Epithelial cell of proximal tubule (primary cell): ENCODE data around the gene ZKSCAN5. TPM values are rescaled to one million over a fixed set of nuclear protein-coding genes. Genes with fewer than 3 reads are reported as not detected.

Experiments
- DNase-seq: peaks from one replicate; pipeline ENCODE4 v3.0.0-alpha.2; 2011; ENCODE audit warnings: low read depth
- H3K4me3 ChIP-seq: 2 replicates; pipeline ENCODE4 v1.5.1; 2011; ENCODE audit warnings: low read depth, mild to moderate bottlenecking, low read length
- total RNA-seq: library from RNA; depleted of rRNA; stranded (reverse); fragments of >200 nt; gene quantifications from 2 replicates; pipeline ENCODE4 v1.2.3, GENCODE V29; 2015
- TF ChIP-seq, protein P1 (sequence below): conservative IDR thresholded peaks from 2 replicates; pipeline ENCODE4 v1.5.1; 2012; ENCODE audit warnings: low read depth, mild to moderate bottlenecking, low read length

ZKSCAN5 gene
- total RNA-seq, 1 donor from 2014 or later: 8.2 TPM

DNA sequence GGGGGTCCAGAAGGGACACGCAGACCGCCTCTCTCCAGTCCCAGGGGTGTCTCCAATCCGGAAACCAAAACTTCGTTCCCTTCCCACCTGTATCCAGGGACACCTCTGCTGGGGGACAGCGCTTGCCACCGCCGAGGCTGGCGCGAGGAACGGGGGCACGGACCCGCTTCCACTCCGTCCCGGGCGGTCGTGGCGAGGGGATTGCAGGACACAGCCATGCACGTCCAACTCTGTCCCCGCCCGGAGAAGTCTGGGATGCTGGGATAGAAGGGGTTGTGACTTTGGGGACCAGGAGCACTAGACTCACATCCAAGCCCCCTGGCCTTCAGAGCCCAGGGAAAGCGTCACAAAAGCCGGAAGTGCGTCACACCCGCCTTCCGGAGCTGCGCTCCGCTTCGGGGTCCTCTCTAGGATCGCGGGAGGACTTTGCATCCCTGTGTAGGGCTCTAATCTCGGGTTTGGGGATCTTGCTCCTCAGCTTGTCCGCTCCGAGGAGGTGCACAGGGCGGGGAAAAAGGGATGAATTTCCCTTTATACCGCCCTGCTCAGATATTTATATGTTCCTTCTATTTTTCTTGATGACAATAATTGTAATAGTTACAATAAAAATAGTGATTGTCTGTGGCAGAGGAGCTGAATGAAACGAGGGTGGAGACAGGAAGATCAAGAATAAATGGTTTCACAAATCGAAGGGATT, 47.5 kb downstream of the ZKSCAN5 start, which contains the start of gene FAM200A:
TSS of gene FAM200A (minus strand) at position 348 of the 697 bp plus-strand sequence. CDS start 3,707 bp downstream, outside the sequence.
- peak within 1 kb of the TSS; percentile 74 for H3K4me3 ChIP-seq
- peak; percentile 60 for DNase-seq
- TF ChIP-seq, protein P1, sequence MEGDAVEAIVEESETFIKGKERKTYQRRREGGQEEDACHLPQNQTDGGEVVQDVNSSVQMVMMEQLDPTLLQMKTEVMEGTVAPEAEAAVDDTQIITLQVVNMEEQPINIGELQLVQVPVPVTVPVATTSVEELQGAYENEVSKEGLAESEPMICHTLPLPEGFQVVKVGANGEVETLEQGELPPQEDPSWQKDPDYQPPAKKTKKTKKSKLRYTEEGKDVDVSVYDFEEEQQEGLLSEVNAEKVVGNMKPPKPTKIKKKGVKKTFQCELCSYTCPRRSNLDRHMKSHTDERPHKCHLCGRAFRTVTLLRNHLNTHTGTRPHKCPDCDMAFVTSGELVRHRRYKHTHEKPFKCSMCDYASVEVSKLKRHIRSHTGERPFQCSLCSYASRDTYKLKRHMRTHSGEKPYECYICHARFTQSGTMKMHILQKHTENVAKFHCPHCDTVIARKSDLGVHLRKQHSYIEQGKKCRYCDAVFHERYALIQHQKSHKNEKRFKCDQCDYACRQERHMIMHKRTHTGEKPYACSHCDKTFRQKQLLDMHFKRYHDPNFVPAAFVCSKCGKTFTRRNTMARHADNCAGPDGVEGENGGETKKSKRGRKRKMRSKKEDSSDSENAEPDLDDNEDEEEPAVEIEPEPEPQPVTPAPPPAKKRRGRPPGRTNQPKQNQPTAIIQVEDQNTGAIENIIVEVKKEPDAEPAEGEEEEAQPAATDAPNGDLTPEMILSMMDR: no peak

DNA sequence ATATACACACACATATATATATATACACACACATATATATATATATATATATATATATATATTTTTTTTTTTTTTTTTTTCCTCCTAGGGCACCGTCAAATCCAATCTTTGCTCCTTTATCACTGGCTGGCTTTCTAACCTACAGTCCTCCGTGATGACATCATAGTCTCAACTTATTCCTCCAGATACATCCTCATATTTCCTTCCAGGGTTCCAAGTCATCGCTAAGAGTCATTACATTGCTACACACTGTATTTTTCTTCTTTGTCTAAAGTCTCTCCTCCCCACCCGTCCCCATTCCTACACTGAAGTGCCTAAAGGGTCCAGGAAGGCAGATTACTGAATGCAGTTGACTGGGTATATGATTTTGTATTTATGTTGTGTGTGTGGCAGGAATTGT, 48.6 kb downstream of the ZKSCAN5 start:
- H3K4me3 ChIP-seq: no peak overlapping the region
- TF ChIP-seq, protein P1: no peak
- DNase-seq: no peak

DNA sequence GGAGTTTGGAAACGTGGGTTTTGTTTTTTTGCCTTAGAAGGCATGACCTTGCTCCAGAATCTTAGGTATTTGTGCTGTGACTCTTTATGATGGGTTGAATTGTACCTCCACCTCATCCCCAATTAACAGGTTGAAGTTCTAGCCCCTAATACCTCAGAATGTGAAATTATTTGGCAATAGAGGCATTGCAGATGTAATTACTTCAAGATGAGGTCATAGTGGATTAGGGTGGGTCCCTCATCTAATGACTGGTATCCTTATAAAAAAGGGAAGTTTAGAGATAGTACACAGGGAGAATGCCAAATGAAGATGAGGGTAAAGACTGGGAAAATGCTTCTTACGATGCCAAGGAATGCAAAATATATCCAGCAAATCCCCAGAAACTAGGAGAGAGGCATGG, 50.5 kb downstream of the ZKSCAN5 start:
- DNase-seq: no peak
- no peak overlapping the region for H3K4me3 ChIP-seq
- TF ChIP-seq, protein P1: no peak

DNA sequence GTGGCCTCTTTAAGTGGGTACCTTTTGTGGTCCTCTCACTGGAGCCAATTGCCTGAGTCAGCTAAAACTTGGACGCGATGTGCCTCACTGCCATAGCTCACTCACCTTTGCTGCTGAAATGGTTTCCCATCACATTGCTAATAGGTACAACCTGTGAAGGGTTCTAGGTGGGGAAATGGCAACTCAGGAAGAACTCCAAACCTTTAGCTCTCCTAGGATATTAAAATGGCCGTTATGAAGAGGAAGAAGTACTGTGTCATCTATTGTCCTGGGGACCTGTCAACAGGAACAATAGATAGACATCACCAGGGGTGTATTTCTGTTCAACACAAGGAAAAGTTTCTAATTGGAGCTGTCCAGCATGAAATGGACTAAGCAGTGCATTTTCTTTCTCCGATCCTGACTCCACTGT, 52.7 kb downstream of the ZKSCAN5 start:
- TF ChIP-seq, protein P1: no peak
- H3K4me3 ChIP-seq: peak overlapping the region; percentile 97
- DNase-seq: no peak

DNA sequence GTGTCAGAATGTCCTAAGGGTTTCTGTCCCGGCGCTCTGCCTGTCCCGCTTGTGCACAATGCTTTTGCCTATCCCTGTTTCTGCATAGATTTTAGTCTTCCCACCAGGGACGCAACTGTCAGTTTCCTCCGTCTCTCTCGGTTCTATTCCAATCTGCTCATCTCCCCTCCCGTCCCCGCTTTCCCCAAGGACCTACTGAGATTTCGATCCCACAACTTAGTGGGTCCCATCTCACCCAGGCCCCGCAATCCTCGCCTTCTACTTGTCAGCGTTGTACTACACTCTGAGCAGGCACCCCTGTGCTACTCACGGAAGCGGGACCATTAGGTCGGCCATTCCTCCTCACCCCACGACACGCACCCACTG, 53.5 kb downstream of the ZKSCAN5 start:
- TF ChIP-seq, protein P1: no peak
- peak overlapping the region; percentile 97 for H3K4me3 ChIP-seq
- DNase-seq: no peak

DNA sequence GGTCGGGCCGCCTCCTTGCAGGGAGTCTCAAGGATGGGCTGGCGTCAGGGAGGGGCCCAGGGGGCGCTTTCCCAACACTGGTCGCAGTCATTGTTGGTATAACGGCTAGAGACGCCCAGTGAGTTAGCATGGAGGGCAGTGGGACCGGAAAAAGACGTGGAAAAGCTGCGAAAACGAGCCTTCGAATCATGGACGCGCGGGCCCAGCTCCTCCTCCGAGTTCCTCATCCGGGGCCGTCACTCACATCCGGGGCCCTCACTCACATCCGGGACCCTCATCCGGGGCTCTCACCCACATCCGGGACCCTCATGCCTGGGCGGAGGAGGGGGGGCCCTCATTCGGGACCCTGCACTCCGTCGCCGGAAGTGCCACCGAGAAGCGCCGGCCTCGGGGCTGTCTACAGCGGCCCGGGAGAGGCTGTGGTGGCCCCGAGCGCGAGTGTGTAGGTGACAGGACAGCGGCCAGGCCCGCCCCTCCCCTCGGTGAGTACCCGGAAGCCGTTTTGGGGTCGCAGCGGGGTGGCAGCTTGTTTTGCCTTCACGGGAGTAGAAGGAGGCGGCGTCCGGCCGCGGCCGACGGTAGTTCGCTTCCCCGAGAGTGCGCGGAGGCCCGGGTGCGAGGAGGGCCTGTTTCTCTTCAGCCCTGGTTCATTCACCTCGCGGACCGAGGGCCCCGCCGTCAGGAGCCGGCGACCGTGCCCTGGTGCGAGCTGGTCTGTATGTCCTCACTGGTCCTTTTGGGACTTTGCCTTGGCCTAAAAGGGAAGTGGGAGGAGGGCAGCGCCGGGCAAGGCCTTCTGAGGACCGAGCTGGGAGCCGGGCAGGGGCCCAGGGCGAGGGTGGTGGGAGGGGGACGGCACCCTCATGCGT, 54.1 kb downstream of the ZKSCAN5 start, which contains the start of gene ZNF655:
TSS of gene ZNF655 (plus strand) at position 337 of the 869 bp plus-strand sequence. CDS start 1,918 bp downstream, outside the sequence.
- no peak for DNase-seq
- H3K4me3 ChIP-seq: peak within 1 kb of the TSS; percentile 97
- TF ChIP-seq, protein P1: no peak
